ENCODE measurements around the gene PPT1.
A peak's percentile ranks its signal among the peaks of the same experiment; 100 is the strongest.

The PPT1 gene

DNA sequence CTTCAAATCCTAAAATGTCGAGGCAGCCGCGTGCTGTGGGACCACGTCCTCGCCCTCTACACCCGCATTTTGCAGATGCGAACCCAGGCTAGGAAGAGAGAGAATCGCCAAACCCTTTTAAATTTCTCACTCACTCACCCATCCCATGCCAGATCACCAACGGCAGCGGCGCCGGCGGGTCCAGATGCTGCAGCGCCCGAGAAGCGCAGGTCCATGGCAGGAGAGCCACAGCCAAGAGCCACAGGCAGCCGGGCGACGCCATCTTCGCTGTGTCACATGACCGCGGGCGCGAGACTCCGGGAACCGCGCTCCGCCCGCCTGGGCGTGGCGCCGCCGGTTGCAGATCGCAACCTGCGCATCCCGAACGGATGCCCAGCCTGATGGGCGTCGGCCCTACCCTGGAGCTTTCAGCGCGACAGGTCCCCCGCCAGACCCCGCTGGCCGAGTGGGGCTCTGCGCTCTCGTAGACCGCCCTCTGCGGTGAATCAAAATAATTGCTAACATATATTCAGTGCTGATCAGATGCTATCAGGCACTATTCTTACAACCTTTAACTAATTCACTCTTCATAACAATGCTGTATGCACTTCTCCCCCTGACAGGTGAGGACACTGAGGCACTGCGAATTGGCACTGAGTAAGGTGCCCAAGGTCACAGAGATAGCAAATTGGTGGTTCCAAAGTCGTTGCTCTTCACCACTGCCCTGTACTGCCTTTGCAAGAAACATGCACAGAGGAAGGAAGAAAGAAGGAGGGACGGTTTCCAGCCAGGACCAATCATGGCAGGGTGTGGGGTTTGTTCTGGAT is at the start of gene PPT1:
Gene PPT1 (minus strand): TSS at position 276 of the 806 bp plus-strand sequence. CDS start 14 bp downstream, at position 262.
- peak; percentile 73 for DNase-seq (ENCODE audit: low spot score)

DNA sequence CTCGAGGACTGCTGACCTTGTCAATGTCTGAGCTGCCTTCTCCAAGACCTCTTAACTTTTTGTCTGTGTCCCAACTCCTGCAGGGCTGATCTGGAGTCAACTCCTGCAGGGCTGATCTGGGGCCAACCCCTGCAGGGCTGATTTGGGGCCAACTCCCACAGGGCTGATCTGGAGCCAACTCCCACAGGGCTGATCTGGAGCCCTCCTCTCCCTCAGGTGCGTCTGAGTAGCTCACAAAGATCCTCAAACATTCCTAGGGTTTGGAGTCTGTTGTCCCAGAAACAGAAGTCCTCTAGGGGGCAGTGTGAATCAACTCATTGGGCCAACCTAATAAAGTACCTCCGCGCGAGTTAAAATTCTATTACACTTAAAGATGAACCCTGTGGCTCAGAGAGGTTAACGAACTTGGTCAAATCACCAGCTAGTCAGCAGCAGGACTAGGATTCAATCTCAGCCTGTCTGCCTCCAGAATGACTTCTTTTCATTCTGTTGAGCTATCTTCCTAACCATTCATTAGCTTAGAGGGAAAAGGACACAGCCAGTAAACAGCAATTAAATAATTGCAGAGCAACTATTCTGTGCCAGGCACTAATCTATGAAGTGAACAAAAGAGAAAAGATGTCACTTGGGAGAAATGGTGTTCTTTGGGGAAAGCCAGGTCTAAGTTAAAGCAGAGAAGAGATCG is 47.0 kb upstream of the PPT1 start:
- DNase-seq (ENCODE audit: low spot score) = peak; percentile 76

- DNase-seq (ENCODE audit: low spot score) = no peak
These were observed 45.0 kb upstream of the PPT1 start for GRCh38 chr1:40141878-40142535.

- DNase-seq (ENCODE audit: low spot score) = no peak
These were observed 43.3 kb upstream of the PPT1 start for GRCh38 chr1:40140211-40140973.

DNA sequence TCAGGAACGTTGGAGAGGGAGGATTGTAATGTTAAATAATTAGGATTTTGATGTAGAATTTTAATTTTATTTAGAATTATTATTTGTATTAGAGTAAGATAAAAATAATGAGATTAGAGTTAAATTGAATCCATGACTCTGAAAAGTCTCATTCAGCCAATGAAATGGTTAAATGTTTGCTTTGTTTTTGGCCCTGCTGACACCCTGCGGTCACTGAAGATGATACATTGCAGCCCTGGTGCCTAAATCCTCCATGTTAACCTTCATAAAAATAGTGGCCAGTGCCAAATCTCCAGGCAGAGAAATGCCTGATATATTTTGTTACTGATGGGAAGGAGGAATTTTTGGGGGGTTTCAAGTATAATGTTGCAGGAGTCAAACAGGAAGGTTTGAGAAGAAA is 36.8 kb upstream of the PPT1 start:
- DNase-seq (ENCODE audit: low spot score) = no peak

- no peak for DNase-seq (ENCODE audit: low spot score)
These were observed 36.2 kb upstream of the PPT1 start for GRCh38 chr1:40133312-40133665.

- DNase-seq (ENCODE audit: low spot score) = no peak
These were observed 35.6 kb upstream of the PPT1 start for GRCh38 chr1:40132383-40133311.

DNA sequence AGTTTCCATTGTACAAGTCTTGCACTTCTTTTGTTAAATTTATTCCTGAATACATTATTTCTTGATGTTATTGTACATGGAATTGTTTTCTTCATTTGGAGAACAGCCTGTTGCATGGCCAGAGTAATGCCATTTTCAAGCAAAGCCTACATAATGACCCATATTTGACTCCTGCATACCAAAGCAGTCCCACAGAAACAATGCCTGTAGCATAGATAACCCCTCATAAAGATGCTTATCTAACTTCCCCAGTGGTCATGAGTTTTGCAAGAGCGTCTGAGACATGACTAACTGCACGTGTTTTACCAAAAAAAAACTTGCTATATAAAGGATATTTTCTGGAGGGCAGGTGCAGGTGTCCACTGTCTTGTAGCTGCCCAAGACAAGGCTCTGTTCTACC is 33.8 kb upstream of the PPT1 start:
- DNase-seq (ENCODE audit: low spot score) = no peak

- no peak for DNase-seq (ENCODE audit: low spot score)
These were observed 25.8 kb upstream of the PPT1 start for GRCh38 chr1:40122855-40123254.

DNA sequence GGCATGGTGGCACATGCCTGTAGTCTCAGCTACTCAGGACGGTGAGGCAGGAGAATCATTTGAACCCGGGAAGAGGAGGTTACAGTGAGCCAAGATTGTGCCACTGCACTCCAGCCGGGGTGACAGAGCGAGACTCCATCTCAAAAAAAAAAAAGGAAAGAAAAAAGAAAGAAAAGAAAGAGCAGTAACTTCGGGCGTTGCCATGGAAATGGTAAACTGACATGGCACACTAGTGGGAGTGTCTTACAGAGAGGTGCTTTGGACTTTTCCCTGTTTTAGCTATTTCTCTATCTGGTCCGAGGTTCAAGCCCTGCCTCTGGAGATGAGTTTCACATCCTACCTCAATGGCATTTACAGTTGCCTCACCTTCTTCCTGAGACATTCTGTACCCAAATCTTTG is 23.1 kb upstream of the PPT1 start:
- DNase-seq (ENCODE audit: low spot score) = no peak

- DNase-seq (ENCODE audit: low spot score) = no peak
These were observed 17.3 kb upstream of the PPT1 start for GRCh38 chr1:40114400-40114799.

GRCh38 chr1:40110389-40110788 is 13.3 kb upstream of the PPT1 start:
- no peak for DNase-seq (ENCODE audit: low spot score)

DNA sequence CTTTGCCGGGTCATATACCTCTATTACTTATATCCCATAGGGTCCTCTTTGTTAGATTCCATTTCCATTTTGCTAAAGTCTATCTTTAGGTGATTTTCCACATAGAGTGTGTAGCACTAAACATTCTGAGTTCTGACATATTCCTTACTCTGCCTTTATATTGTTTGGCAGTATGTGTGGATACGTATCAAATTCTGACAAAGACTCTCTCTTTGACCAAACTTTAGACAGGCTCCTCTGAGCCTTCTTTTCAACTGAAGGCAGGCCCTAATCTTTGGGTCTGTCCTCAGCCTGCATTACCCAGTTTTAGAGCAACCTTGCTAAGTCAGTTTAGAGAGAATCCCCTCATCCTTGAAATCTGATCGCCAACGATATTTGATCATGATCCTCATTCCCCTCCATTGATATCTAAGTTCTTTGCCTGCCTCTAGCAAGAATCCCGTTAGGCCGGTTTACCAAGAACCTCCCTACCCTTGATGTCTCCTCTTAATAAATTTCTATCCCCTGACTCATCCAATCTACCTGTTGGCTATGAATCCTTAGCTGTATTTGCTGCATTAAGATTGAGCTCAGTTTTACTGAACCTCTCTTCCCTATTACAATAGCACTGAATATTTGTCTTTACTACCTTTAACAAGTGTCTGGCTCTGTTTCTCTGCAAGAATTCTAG is 10.4 kb upstream of the PPT1 start:
- no peak for DNase-seq (ENCODE audit: low spot score)

- no peak for DNase-seq (ENCODE audit: low spot score)
These were observed 8.0 kb upstream of the PPT1 start for GRCh38 chr1:40105028-40105427.

DNA sequence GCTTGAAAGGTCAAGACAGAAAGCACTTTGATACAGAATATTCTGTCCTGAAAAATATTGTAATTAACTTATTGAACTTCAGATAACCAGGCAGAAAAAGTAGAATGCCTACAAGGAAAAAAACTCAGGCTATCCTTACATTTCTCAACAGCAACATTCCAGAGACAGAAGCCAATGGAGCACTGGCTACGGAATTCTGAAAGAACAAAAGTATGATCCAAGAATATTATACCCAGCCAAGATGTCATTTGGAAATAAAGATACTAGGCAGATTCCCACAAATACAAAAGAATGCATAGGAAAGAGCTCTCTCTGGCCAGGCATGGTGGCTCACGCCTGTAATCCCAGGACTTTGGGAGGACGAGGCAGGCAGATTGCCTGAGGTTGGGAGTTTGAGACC is 5.8 kb upstream of the PPT1 start:
- no peak for DNase-seq (ENCODE audit: low spot score)

DNA sequence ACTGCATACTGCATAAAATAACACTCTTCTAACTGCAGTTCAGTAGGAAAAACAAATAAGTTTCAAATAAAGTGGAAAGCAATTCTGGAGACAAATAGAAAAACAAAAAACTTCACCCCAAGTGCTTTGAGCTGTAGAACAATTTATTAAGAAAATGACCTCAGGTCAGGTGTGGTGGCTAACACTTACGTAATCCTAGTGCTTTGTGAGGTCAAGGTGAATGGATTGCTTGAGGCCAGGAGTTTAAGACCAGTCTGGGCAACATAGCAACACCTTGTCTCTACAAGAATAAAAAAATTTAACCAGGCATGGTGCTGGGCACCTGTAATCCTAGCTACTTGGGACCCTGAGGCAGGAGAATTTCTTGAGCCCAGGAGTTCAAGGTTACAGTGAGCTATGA is 5.0 kb upstream of the PPT1 start:
- no peak for DNase-seq (ENCODE audit: low spot score)

DNA sequence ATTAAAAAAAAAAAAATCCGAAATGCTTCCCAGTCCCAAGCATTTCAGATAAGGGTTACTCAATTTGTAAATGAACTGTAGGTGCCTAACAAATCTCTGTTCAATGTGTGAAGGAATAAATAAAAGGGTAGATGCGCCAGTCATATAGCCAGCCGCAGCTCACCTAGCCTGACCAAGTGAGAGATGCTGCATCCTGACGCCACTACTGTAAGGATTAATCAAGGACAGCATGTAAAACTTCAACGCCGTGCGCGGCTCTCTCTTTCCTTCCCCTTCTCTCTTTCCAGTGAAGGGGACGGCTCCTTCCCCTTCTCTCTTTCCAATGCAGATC is 441 bp downstream of the PPT1 start:
- no peak for DNase-seq (ENCODE audit: low spot score)

- no peak for DNase-seq (ENCODE audit: low spot score)
These were observed 1.2 kb downstream of the PPT1 start for GRCh38 chr1:40095806-40096205.

DNA sequence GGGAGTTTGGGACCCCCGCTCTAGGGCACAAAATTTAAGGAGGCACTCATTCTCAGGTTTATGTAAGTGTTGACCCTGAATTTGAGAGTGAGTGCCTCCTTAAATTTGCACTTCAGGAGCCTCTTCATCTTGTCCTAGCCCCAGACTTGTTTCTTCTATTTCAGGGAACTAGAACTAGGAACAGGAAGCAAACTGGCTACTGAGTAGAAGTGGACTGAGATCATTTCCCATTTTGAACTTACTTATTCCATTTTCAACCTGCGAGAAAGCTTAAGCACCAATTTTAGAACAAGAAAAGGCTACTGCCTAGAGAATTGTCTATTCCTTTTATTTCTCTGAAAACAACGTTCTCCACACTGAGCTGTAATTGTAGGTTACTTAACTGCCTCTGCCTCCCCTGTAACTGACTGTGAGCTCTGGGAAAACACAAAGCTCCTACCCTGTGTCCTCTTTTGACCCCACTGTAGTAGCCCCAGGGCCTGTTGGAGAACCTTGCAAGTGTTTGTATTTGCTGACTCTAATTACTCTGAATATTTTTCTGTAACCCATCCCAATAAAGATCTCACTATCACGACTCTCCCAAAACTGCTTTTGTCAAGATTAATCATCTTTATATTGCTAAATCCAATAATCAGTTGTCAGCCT is 2.5 kb downstream of the PPT1 start:
- DNase-seq (ENCODE audit: low spot score) = peak; percentile 85
